Cardiac septum (tissue), 1 donor: ENCODE measurements around the gene DNAJC17. TPM values are rescaled to one million over a fixed set of nuclear protein-coding genes. Genes with fewer than 3 reads are reported as not detected.

Experiments used
- total RNA-seq: library from RNA; stranded (reverse); fragmentation: NEBNext Ultra II Directional; extraction: Animal tissue kit (Norgen Biotek cat#: 25700); gene quantifications from one replicate; pipeline ENCODE4 v1.2.1, GENCODE V29; 2021
- donor health status: DM: no; HTN: no; CAD: no.

DNAJC17 gene
- total RNA-seq, 1 donor from 2014 or later: 19.1 TPM

Other genes with a start within 250 kb of the DNAJC17 start
- gene CCDC32, start 242.4 kb downstream of the DNAJC17 start, total RNA-seq: 21.3 TPM
- gene RPUSD2, start 238.2 kb downstream of the DNAJC17 start, total RNA-seq: 8.7 TPM
- gene KNL1, start 213.2 kb downstream of the DNAJC17 start, total RNA-seq: 0.43 TPM
- gene RAD51, start 112.3 kb downstream of the DNAJC17 start, total RNA-seq: 0.51 TPM
- gene RMDN3, start 52.2 kb downstream of the DNAJC17 start, total RNA-seq: 21.1 TPM
- 1.6 TPM for gene GCHFR, start 43.4 kb downstream of the DNAJC17 start, total RNA-seq
- gene C15orf62, start 37.5 kb downstream of the DNAJC17 start, total RNA-seq: not detected
- 11.0 TPM for gene ZFYVE19, start 384 bp downstream of the DNAJC17 start, total RNA-seq
- gene PPP1R14D, start 21.2 kb upstream of the DNAJC17 start, total RNA-seq: not detected
- gene SPINT1, start 36.6 kb upstream of the DNAJC17 start, total RNA-seq: 0.59 TPM
- 0.13 TPM for gene RHOV, start 66.8 kb upstream of the DNAJC17 start, total RNA-seq
- gene VPS18, start 87.0 kb upstream of the DNAJC17 start, total RNA-seq: 16.0 TPM
- gene DLL4, start 121.9 kb upstream of the DNAJC17 start, total RNA-seq: 11.5 TPM
- gene CHAC1, start 146.0 kb upstream of the DNAJC17 start, total RNA-seq: 1.6 TPM